ENCODE data around the gene TAT.
"Not testable (repeated sequence)": the region's sequence is repeated elsewhere in the genome, so short reads cannot be mapped to it uniquely, and the experiment has no call there.

The TAT gene

GRCh38 chr16:71576971-71577370 is at the start of gene TAT:
TSS of gene TAT (minus strand) at chr16:71577092. CDS start at chr16:71576415, 677 bp downstream.
- TF ChIP-seq CTCF (IDR thresholded peaks at IDR 0.05; ENCODE audit: control extremely low read depth, extremely low read depth, low read depth, missing control alignments): no peak
- CTCF ChIA-PET: interaction anchor here (1.2 to 2.5 kb wide), 4 partner anchors 10 to 33 kb away, joined by 3 to 16 read pairs (median 10); no protein-coding TSS in a partner anchor
- DNase-seq (ENCODE audit: extremely low spot score): no peak
- POLR2A ChIA-PET: no interaction called here

- TF ChIP-seq CTCF (IDR thresholded peaks at IDR 0.05; ENCODE audit: control extremely low read depth, extremely low read depth, low read depth, missing control alignments): no peak
- POLR2A ChIA-PET: no interaction called here
- peak; percentile 64 for DNase-seq (ENCODE audit: extremely low spot score)
- CTCF ChIA-PET: no interaction called here
These were observed 49.3 kb upstream of the TAT start, which contains the start of gene MARVELD3 for GRCh38 chr16:71626018-71626857. TSS of gene MARVELD3 (plus strand) at chr16:71626184. CDS start at chr16:71626230, 46 bp downstream.

DNA sequence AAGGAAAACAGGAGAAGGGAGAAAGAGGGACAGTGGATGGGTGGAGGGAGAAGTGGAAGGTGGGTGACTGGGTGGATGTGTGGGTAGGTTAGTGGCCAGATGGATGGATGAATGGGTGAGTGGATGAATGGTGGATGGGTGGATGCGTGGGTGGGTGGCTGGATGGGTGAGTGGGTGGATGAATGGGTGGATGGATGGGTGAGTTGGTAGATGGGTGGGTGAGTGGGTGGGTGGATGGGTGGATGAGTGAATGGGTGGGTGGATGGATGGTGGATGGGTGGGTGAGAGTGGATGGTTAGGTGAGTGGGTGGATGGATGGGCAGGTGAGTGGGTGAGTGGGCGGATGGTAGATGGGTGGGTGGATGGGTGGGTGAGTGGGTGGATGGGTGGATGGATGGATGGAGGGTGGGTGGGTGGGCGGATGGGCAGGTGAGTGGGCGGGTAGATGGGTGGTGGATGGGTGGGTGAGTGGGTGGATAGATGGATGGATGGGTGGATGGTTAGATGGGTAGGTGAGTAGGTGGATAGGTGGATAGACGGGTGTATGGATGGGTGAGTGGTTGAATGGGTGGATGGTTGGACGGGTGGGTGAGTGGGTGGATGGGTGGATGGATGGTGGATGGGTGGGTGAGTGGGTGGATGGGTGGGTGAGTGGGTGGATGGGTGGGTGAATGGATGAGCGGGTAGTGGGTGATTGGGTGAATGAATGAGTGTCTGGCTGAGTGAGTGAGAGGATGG is 48.4 kb upstream of the TAT start:
- no peak for TF ChIP-seq CTCF (IDR thresholded peaks at IDR 0.05; ENCODE audit: control extremely low read depth, extremely low read depth, low read depth, missing control alignments)
- ChIA-PET CTCF (interaction anchor here (1.2 kb wide), 1 partner anchor 15 kb away, joined by 3 read pairs; no protein-coding TSS in a partner anchor), POLR2A (no interaction called here)
- DNase-seq (ENCODE audit: extremely low spot score): no peak

GRCh38 chr16:71623597-71623996 is 46.7 kb upstream of the TAT start:
- no peak for TF ChIP-seq CTCF (IDR thresholded peaks at IDR 0.05; ENCODE audit: control extremely low read depth, extremely low read depth, low read depth, missing control alignments)
- ChIA-PET POLR2A (no interaction called here), CTCF (interaction anchor here (1.0 kb wide), 1 partner anchor 211 kb away, joined by 3 read pairs; no protein-coding TSS in a partner anchor)
- DNase-seq (ENCODE audit: extremely low spot score): peak; percentile 34

- POLR2A ChIA-PET: no interaction called here
- TF ChIP-seq CTCF (IDR thresholded peaks at IDR 0.05; ENCODE audit: control extremely low read depth, extremely low read depth, low read depth, missing control alignments): no peak
- DNase-seq (ENCODE audit: extremely low spot score): no peak
- CTCF ChIA-PET: interaction anchor here (3.9 kb wide), 1 partner anchor 11 kb away, joined by 26 read pairs; no protein-coding TSS in a partner anchor
These were observed 45.2 kb upstream of the TAT start for GRCh38 chr16:71622088-71622487.

DNA sequence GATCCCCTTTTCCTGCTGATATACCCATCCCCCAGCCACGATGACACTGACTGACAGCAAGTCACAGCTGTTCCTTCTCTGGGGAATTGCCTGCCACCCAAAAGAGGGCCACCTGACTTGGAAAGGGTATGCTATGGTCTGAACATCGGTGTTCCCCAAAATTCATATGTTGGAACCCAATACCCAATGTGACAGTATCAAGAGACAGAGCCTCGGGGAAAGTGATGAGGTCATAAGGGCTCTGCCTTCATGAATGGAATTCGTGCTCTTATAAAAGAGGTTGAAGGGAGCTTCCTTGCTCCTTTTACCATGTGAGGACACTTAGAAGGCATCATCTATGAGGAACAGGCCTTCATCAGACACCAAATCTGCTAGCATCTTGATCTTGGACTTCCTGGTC is 41.5 kb upstream of the TAT start:
- no peak for TF ChIP-seq CTCF (IDR thresholded peaks at IDR 0.05; ENCODE audit: control extremely low read depth, extremely low read depth, low read depth, missing control alignments)
- ChIA-PET CTCF (interaction anchor here (1.0 to 2.0 kb wide), 3 partner anchors 10 to 13 kb away, joined by 4 to 9 read pairs (median 5); no protein-coding TSS in a partner anchor), POLR2A (no interaction called here)
- DNase-seq (ENCODE audit: extremely low spot score): no peak

- CTCF ChIA-PET: interaction anchor here (1.1 to 1.9 kb wide), 5 partner anchors 18 to 303 kb away, joined by 3 to 6 read pairs (median 3); no protein-coding TSS in a partner anchor
- DNase-seq (ENCODE audit: extremely low spot score); POLR2A ChIA-PET: not testable (repeated sequence)
These were observed 38.1 kb upstream of the TAT start for GRCh38 chr16:71614956-71615355.

All from GM10248 (cell line).